HepG2 (cell line): ENCODE measurements around the gene RTP2. TPM values are rescaled to one million over a fixed set of nuclear protein-coding genes. Genes with fewer than 3 reads are reported as not detected.

Source experiments
- ARNTL ChIP-seq: sonication (generic); formaldehyde crosslinking; IDR thresholded peaks from 2 replicates; pipeline ENCODE4 v1.4.0; 2020; ENCODE audit warnings: mild to moderate bottlenecking, missing genetic modification reagents
- BCL6 ChIP-seq: IDR thresholded peaks from 2 replicates; pipeline ENCODE4 v1.6.1; 2016; ENCODE audit warnings: missing genetic modification reagents, missing compliant biosample characterization
- BRCA1 ChIP-seq: sonication (generic); formaldehyde crosslinking; IDR thresholded peaks from 2 replicates; pipeline ENCODE4 v1.4.0; 2020; ENCODE audit warnings: missing genetic modification reagents
- BRF2 ChIP-seq: sonication (generic); formaldehyde crosslinking; IDR thresholded peaks from 2 replicates; pipeline ENCODE4 v1.8.1; 2022; ENCODE audit warnings: mild to moderate bottlenecking, missing genetic modification reagents
- DMAP1 ChIP-seq: IDR thresholded peaks from 2 replicates; pipeline ENCODE4 v1.6.1; 2016
- E2F1 ChIP-seq: sonication (generic); formaldehyde crosslinking; IDR thresholded peaks from 2 replicates; pipeline ENCODE4 v1.5.0; 2020; ENCODE audit warnings: missing genetic modification reagents
- GATAD2A ChIP-seq: IDR thresholded peaks from 2 replicates; pipeline ENCODE4 v1.6.1; 2016
- HOXA3 ChIP-seq: sonication (generic); formaldehyde crosslinking; IDR thresholded peaks from 2 replicates; pipeline ENCODE4 v1.5.0; 2020; ENCODE audit warnings: missing genetic modification reagents
- MATR3 ChIP-seq: sonication (generic); formaldehyde crosslinking; IDR thresholded peaks from 2 replicates; pipeline ENCODE4 v1.4.0; 2020; ENCODE audit warnings: missing genetic modification reagents
- MTA1 ChIP-seq: sonication (generic); formaldehyde crosslinking; IDR thresholded peaks from 2 replicates; pipeline ENCODE4 v1.4.0; 2020; ENCODE audit warnings: missing genetic modification reagents, mild to moderate bottlenecking, borderline replicate concordance
- PPARG ChIP-seq: conservative IDR thresholded peaks from 2 replicates; pipeline ENCODE4 v1.6.1; 2016; ENCODE audit warnings: missing biosample characterization, missing genetic modification reagents
- RBAK ChIP-seq: sonication (generic); formaldehyde crosslinking; IDR thresholded peaks from 2 replicates; pipeline ENCODE4 v1.5.1; 2020; ENCODE audit warnings: mild to moderate bottlenecking, missing genetic modification reagents
- U2AF1 ChIP-seq: fragments of 200-400 bp; formaldehyde crosslinking; optimal IDR thresholded peaks from 2 replicates; pipeline ENCODE3; 2017; ENCODE audit warnings: mild to moderate bottlenecking, low read depth, low read length
- UBTF ChIP-seq: sonication (generic); formaldehyde crosslinking; IDR thresholded peaks from 2 replicates; pipeline ENCODE4 v1.4.0; 2020; ENCODE audit warnings: mild to moderate bottlenecking, missing genetic modification reagents
- ZC3H4 ChIP-seq: sonication (generic); formaldehyde crosslinking; IDR thresholded peaks from 2 replicates; pipeline ENCODE4 v1.4.0; 2020; ENCODE audit warnings: missing genetic modification reagents, borderline replicate concordance
- ZNF160 ChIP-seq: sonication (generic); formaldehyde crosslinking; IDR thresholded peaks from 2 replicates; pipeline ENCODE4 v1.8.0; 2022; ENCODE audit warnings: mild to moderate bottlenecking, inconsistent platforms, missing genetic modification reagents
- ZNF263 ChIP-seq: sonication (generic); formaldehyde crosslinking; IDR thresholded peaks from 2 replicates; pipeline ENCODE4 v1.4.0; 2020; ENCODE audit warnings: missing genetic modification reagents
- ZNF274 ChIP-seq: sonication (generic); formaldehyde crosslinking; IDR thresholded peaks from 2 replicates; pipeline ENCODE4 v1.5.1; 2020; ENCODE audit warnings: mild to moderate bottlenecking, missing genetic modification reagents
- ZNF414 ChIP-seq: sonication (generic); formaldehyde crosslinking; IDR thresholded peaks from 2 replicates; pipeline ENCODE4 v1.5.0; 2020; ENCODE audit warnings: missing genetic modification reagents
- ZNF574 ChIP-seq: sonication (generic); formaldehyde crosslinking; IDR thresholded peaks from 2 replicates; pipeline ENCODE4 v1.4.0; 2020; ENCODE audit warnings: missing genetic modification reagents
- ZNF619 ChIP-seq: sonication (generic); formaldehyde crosslinking; IDR thresholded peaks from 2 replicates; pipeline ENCODE4 v1.4.0; 2020; ENCODE audit warnings: mild to moderate bottlenecking, missing genetic modification reagents
- ZNF768 ChIP-seq: sonication (generic); formaldehyde crosslinking; IDR thresholded peaks from 2 replicates; pipeline ENCODE4 v1.4.0; 2020; ENCODE audit warnings: missing genetic modification reagents
- ZNF772 ChIP-seq: sonication (generic); formaldehyde crosslinking; IDR thresholded peaks from 2 replicates; pipeline ENCODE4 v1.5.0; 2020; ENCODE audit warnings: mild to moderate bottlenecking, missing genetic modification reagents
- polyA plus RNA-seq, 8 experiments: library from polyadenylated mRNA; depleted of rRNA in 3 of 8; stranded (reverse) in 7 of 8; unstranded in 1 of 8; fragments of >200 nt; fragmentation: Illumina TruSeq in 4 of 8; extraction: Trizol in 4 of 8; gene quantifications; 2 replicates each; pipeline versions ENCODE4 v1.2.1 to v1.2.3, GENCODE V29; 2011 to 2016; ENCODE audit warnings: low read depth in 4 of 8, missing spikeins in 1 of 8, mixed read lengths in 1 of 8; ENCODE audit not compliant: insufficient read depth in 1 of 8
- total RNA-seq, 5 experiments: library from RNA; depleted of rRNA; stranded (reverse); fragments of >200 nt; fragmentation: Illumina TruSeq; extraction: Trizol; gene quantifications; 2 replicates each; pipeline ENCODE4 v1.2.3, GENCODE V29; 2016; ENCODE audit warnings: low read depth in 1 of 5

Gene RTP2
- total and polyA plus RNA-seq, 2 of the 13 experiments (the other 11 are each of a cell fraction or from before 2014, with no cell fraction given) = not detected

- TF ChIP-seq ZNF574 (CRISPR knock-in tag) (peak; percentile 27; the same call in 1 of the 2 replicates), ZNF263 (CRISPR knock-in tag) (no peak), ZNF772 (CRISPR knock-in tag) (peak; percentile 42; the same call in 1 of the 2 replicates), U2AF1 (no peak), BRF2 (no peak), ZC3H4 (CRISPR knock-in tag) (no peak), HOXA3 (CRISPR knock-in tag) (peak; percentile 65), ZNF619 (CRISPR knock-in tag) (no peak), BCL6 (peak; percentile 55; the same call in 1 of the 2 replicates), PPARG (CRISPR knock-in tag) (no peak), MATR3 (CRISPR knock-in tag) (no peak), RBAK (CRISPR knock-in tag) (no peak), ZNF414 (CRISPR knock-in tag) (no peak), ZNF274 (0 out of 2 replicates have a peak, but pooled peaks have one; percentile 42), ZNF768 (CRISPR knock-in tag) (peak; percentile 54; the same call in 1 of the 2 replicates), BRCA1 (CRISPR knock-in tag) (no peak), DMAP1 (CRISPR knock-in tag) (peak; percentile 39; the same call in 1 of the 2 replicates), MTA1 (CRISPR knock-in tag) (peak; percentile 66; the same call in 1 of the 2 replicates), E2F1 (CRISPR knock-in tag) (peak; percentile 11; the same call in 1 of the 2 replicates), GATAD2A (CRISPR knock-in tag) (peak; percentile 49; the same call in 1 of the 2 replicates), ARNTL (CRISPR knock-in tag) (no peak), UBTF (CRISPR knock-in tag) (peak; percentile 81), ZNF160 (CRISPR knock-in tag) (no peak)
Observed at GRCh38 chr3:187739561-187740332, 37.4 kb upstream of the RTP2 start (continued).
